GM19023 (cell line): ENCODE measurements around the gene CHST5.

Source experiments
- ATAC-seq: cut with Tn5 transposase; IDR thresholded peaks from one replicate; pipeline ENCODE4 v1.9.1; 2021; ENCODE audit warnings: mild to moderate bottlenecking, moderate library complexity; ENCODE audit not compliant: unreplicated experiment

Gene CHST5

DNA sequence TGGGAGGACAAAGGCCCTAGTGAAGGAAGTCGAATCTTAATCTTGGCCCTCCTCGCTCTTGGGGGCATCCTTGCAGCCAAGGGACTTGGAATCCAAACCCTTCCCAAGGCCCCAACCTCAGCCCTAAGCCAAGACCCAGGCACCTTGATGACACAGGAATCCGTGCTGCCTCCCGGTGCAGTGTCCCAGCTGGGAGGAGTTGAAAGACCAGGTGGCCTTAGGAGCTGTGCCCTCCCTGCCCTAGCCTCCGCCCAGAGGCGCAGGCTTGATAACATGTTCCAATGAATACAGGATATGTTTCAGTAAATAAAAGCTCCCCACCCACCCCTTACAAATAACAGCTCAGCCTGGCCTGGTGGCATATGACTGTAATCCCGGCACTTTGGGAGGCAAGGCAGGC lies at the start of gene CHST5:
CHST5 (minus strand) TSS at position 208 of the 400 bp plus-strand sequence. CDS start 5,724 bp downstream, outside the sequence.
- no peak for ATAC-seq

- ATAC-seq, result peak; percentile 49
Observed at GRCh38 chr16:75584108-75584507, 48.2 kb upstream of the CHST5 start.

DNA sequence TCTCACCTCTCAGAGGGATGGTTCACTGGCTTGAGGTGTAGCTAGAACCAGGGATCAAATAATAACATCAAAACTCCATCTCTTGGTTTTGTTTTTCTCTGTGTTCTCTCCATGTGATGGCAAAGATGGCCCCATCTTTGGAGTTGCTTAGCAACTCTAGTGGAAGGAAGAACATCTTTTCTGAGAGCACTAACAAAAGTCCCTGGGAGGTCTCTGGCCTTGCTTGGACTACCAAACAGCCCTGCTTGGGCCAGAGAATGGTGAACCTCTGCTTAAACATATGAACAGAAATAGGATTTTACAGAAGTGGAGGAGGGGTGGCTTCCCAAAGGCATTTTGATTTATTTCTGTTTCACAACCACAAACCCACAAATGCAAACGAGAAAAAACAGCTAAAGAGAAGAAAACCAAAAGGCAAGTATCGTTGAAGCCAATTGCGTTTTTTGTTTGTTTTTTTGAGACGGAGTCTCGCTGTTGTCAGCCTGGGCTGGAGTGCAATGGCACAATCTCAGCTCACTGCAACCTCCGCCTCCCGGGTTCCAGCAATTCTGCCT lies 43.5 kb upstream of the CHST5 start:
- no peak for ATAC-seq

DNA sequence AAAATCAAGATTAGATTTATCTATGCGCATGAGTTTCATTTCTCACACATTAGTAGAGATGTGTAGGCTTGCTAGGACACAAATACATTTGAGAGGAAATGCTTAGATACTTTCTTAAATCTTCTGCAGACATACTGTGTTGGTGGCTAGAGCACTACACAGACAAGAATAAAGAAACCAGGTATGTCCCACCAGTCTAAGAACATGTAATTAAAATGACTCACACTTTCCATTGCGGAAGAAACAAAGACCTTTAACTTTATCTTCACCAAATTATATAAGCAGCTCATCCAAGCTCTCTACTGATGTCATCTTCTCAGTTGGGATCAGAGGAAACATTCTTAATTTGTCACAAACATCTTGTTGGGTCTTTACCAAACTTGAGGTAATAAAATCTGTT lies 42.8 kb upstream of the CHST5 start:
- no peak for ATAC-seq

- ATAC-seq, result no peak
Observed at GRCh38 chr16:75578212-75578611, 42.3 kb upstream of the CHST5 start.

DNA sequence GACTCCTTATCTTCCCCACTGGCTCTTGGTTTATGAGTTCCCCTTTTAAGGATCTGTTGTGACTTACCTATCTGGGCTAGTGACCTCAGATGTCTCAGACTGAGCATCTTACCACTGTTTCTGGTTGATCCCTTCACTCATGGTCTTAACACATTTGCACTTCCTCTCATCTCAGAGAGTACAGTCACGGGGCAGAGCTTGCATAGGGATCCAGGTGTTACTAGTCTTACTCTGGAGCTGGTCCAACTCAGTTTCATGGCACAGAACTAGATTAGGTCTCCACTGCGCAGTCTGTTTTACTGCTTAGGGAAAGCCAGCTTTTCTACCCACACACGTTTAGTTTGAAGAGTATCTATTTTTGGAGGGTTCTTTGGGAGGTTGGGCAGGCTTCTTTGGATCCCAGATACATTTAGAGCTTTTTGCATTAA lies 40.5 kb upstream of the CHST5 start:
- ATAC-seq, result peak; percentile 54

DNA sequence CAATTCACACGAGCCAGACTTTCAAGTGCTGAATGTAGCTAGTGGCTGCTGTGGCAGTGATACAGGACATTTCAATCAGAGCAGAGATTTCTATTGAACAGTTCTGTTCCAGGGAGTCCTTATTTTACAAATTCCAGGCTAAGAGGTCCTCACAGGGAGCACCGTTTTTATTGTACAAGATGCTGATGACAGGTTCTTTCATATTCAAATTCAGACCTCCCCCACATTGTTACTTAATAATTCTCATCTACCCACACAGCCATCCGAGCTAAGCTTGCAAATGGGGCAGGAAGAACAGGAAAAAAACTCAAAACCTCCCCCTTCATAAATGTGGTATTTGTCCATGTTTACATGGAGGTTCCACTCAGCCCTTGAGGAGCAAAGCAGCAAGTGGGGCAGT lies 40.0 kb upstream of the CHST5 start:
- no peak for ATAC-seq

GRCh38 chr16:75573955-75574354 lies 38.0 kb upstream of the CHST5 start:
- no peak for ATAC-seq

GRCh38 chr16:75572864-75573542 lies 37.1 kb upstream of the CHST5 start:
- no peak for ATAC-seq

GRCh38 chr16:75570396-75571065 lies 34.6 kb upstream of the CHST5 start:
- ATAC-seq, result no peak

DNA sequence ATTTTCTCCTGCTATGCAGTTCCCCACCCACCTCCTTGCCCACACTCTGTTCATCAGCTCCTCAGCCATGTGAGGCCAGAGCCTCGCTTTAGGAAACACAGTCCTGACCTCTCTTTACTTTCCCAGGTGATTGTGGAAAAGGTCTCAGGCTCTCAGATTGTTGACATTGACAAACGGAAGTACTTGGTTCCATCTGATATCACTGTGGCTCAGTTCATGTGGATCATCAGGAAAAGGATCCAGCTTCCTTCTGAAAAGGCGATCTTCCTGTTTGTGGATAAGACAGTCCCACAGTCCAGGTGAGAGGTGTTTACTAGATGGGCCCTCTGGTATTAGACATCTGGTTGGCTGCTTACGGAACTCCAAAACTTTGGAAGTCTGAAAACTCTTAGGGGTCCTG lies 32.0 kb upstream of the CHST5 start:
- no peak for ATAC-seq

DNA sequence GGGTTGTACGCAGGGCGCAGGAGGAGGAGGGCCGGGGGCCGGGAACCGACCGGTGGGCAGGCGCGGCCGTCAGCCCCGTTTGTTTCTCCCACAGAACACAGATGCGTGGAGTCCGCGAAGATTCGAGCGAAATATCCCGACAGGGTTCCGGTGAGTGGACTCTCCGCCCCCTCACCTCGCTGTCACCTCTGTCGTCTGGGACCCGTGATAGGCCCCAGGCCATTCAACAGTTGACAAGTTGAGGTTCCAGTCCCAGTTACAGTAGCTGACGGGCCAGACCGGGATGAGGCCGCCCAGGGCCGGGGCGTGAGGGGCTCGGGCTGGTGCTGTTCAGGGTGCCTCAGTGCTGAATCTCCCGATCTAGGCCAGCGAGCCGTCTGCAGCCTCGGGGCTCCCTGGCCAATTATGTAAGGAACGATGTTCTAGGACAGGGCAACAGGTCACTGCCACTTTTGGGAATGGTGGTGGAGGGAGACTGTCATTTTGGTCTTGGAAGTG lies 30.9 kb upstream of the CHST5 start:
- peak; percentile 6 for ATAC-seq

DNA sequence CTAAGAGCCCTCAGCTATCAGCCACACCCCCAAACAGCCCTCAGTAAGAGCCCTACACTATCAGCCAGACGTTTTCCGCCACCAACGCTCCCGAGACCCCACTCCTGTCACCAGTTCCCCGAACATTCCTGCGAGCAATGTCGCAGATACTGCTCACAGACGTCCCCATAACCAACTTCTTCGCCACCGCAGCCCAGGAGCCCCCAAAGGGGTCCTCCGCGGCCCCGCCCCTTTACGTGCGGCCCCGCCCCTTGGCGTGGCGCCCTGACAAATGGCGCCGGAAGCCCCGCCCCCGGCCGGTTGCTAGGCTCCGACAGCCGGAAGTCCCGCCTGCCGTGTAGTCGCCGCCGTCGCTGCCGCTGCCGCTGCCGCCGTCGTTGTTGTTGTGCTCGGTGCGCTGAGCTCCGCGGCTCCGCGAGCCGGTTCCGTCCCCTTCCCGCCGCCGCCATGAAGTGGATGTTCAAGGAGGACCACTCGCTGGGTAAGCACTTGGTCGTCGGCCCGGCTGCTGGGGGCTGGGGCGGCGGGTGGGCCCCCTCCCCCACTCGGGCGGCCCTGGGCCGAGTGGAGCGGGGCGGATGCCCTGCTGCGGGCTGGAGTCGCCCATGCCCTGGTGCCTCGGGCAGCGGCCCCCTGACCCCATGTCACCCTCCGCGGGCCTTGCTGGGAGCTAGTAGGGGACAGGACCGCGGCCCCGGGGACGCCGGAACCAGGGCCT lies 30.3 kb upstream of the CHST5 start, which contains the start of gene GABARAPL2:
GABARAPL2 (plus strand) TSS at position 340 of the 718 bp plus-strand sequence; CDS start at position 448, 108 bp downstream.
- ATAC-seq, result peak; percentile 69

GRCh38 chr16:75565640-75566039 lies 29.7 kb upstream of the CHST5 start:
- peak; percentile 8 for ATAC-seq

DNA sequence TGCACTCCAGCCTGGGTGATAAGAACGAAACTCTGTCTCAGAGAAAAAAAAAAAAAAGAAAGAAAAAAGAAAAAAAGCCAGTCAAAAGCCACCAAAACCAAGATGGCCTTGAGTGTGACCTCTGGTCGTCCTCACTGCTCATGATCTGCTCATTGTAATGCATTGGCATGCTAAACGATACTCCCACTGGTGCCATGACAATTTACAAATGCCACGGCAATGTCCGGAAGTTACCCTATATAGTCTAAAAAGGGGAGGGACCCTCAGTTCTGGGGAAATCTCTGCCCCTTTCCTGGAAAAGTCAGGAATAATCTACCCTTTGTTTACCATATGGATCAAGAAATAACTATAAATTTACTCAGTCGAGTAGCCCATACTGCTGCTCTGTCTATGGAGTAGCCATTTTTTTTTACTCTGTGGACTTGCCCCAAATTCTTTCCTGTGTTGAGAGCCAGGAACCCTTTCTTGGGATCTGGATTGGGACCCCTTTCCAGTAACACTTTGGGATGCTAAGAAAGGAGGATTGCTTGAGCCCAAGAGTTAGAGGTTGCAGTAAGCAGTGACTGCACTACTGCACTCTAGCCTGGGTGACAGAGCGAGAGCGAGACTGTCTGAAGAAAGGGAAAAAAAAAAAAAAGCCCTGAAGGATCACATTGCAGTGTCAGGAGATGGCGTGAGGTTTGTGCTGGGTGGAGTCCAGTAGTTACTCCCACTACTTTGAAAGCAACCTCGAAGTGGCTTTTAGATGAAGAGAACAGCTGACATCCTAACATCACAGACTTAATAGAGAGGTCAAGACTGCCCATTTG lies 23.9 kb upstream of the CHST5 start:
- ATAC-seq, result no peak

DNA sequence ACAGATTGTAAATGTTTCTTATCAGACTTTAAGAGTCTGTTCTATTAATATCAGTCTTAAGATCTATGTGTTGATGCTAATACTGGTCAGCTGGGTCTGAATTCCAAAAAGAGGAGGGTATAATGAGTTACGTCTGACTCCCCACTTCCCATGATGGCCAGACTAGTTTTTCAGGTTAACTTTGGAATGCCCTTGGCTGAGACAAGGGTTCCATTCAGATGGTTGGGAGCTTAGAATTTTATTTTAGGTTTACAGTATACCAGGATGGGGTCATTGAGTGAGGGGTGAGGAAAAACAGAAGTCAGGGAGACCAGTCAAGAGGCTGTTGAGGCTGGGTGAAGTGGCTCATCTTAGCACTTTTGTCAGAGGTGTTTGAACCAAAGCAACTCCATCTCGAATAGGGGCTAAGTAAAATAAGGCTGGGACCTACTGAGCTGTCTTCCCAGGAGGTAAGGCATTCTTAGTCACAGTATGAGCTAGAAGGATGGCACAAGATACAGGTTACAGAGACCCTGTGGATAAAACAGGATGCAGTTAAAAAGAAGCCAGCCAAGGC lies 23.0 kb upstream of the CHST5 start:
- ATAC-seq, result no peak

DNA sequence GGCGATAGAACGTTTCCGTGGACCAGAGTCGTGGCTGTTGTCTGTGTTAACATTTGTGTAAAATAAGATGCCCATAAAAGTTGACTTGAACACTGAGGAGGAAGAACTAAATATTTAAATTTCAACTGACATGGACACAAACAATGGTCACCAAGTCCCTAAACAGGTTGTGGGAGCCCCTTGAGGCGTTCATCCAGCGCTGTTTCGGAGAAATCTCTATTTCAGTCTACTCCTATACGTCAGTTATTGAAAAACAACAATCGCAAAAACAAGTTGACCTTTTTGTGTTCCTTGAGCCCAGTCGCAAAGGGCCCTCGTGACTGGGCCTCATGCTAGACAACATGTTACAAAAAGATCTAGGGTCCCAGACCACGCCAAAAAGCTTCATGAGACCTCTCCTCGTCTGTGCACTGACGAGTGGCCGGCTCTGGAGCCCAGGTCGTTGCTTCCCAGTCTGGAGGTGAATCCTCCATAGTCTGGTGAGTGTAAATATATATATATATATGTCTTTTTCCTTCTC lies 20.6 kb upstream of the CHST5 start:
- ATAC-seq, result no peak

GRCh38 chr16:75555707-75556430 lies 20.0 kb upstream of the CHST5 start, which contains the start of gene TMEM231:
TSS of gene TMEM231 (minus strand) at chr16:75556252. CDS start at chr16:75556209, 43 bp downstream.
- ATAC-seq, result peak; percentile 97

DNA sequence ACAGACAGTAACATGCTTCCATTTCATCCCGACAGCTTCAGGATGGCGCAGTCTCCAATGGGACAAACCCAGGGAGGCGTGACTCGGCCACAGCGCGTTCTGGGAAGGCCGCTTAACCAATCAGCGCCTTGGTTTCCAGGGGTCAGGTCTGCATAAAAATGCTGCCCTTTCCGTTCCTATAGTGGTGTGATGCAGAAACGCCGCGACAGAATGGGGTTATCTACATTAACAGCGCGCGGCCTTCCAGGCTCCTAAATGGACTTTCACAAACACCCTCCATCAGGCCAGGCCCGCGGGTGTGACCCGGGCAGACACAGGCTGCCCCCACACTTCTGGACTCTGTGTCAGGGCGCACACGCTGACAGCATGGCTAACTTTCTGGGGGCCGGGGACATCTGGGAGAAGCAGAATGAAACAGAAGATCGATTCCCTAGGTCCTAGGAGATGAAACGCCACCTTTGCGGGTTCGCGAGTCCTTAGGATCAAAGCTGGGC lies 19.4 kb upstream of the CHST5 start:
- peak; percentile 7 for ATAC-seq
